Esophagus squamous epithelium (tissue), 4 donors: Measurements from ENCODE around the gene FAM114A1.

Experiments used
- POLR2A ChIP-seq, 4 donors: fragments of 450-650 bp; IDR thresholded peaks; one replicate each; pipeline ENCODE4 v1.6.1; 2017; ENCODE audit warnings: antibody characterized with exemption in 4 of 4, mild to moderate bottlenecking in 4 of 4, moderate library complexity in 3 of 4
- TF ChIP-seq, protein P1 (sequence below), 6 experiments: fragments of 450-650 bp in 4 of 6; fragments of 200-600 bp in 2 of 6; sonication (generic) in 2 of 6; IDR thresholded peaks; one replicate each; pipeline ENCODE4 v1.5.1; 2016 to 2019; ENCODE audit warnings: antibody characterized with exemption in 6 of 6, mild to moderate bottlenecking in 4 of 6, moderate library complexity in 4 of 6

GRCh38 chr4:38952017-38952416 is 84.4 kb downstream of the FAM114A1 start:
- TF ChIP-seq, protein P1, sequence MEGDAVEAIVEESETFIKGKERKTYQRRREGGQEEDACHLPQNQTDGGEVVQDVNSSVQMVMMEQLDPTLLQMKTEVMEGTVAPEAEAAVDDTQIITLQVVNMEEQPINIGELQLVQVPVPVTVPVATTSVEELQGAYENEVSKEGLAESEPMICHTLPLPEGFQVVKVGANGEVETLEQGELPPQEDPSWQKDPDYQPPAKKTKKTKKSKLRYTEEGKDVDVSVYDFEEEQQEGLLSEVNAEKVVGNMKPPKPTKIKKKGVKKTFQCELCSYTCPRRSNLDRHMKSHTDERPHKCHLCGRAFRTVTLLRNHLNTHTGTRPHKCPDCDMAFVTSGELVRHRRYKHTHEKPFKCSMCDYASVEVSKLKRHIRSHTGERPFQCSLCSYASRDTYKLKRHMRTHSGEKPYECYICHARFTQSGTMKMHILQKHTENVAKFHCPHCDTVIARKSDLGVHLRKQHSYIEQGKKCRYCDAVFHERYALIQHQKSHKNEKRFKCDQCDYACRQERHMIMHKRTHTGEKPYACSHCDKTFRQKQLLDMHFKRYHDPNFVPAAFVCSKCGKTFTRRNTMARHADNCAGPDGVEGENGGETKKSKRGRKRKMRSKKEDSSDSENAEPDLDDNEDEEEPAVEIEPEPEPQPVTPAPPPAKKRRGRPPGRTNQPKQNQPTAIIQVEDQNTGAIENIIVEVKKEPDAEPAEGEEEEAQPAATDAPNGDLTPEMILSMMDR (IDR thresholded peaks at IDR 0.05): no peak
- TF ChIP-seq POLR2A (IDR thresholded peaks at IDR 0.05): no peak
